ENCODE results near the gene SPATS2L.

Gene SPATS2L

GRCh38 chr2:200288670-200289429 lies 17.6 kb upstream of the SPATS2L start:
- in situ Hi-C loops (cut with MboI; ENCODE audit: low pct_unique_long_range_greater_than_20kb, low sequenced_read_pairs): no loop called here

GRCh38 chr2:200296118-200296517 lies 10.4 kb upstream of the SPATS2L start:
- in situ Hi-C loops (cut with MboI; ENCODE audit: low pct_unique_long_range_greater_than_20kb, low sequenced_read_pairs): no loop called here
- DNase-seq: no peak

More at GRCh38 chr2:200288670-200289429, 17.6 kb upstream of the SPATS2L start:
- DNase-seq: no peak

GRCh38 chr2:200297100-200297499 lies 9.4 kb upstream of the SPATS2L start:
- DNase-seq: no peak
- in situ Hi-C loops (cut with MboI; ENCODE audit: low pct_unique_long_range_greater_than_20kb, low sequenced_read_pairs): no loop called here

GRCh38 chr2:200297989-200298388 lies 8.5 kb upstream of the SPATS2L start:
- in situ Hi-C loops (cut with MboI; ENCODE audit: low pct_unique_long_range_greater_than_20kb, low sequenced_read_pairs): no loop called here
- no peak for DNase-seq

- DNase-seq: no peak
- in situ Hi-C loops (cut with MboI; ENCODE audit: low pct_unique_long_range_greater_than_20kb, low sequenced_read_pairs): no loop called here
Measured at GRCh38 chr2:200298816-200299215, 7.7 kb upstream of the SPATS2L start.

- DNase-seq: no peak
- in situ Hi-C loops (cut with MboI; ENCODE audit: low pct_unique_long_range_greater_than_20kb, low sequenced_read_pairs): no loop called here
Measured at GRCh38 chr2:200300065-200300464, 6.4 kb upstream of the SPATS2L start.

GRCh38 chr2:200300638-200301314 lies 5.7 kb upstream of the SPATS2L start:
- in situ Hi-C loops (cut with MboI; ENCODE audit: low pct_unique_long_range_greater_than_20kb, low sequenced_read_pairs): no loop called here
- DNase-seq: no peak

- DNase-seq: no peak
- in situ Hi-C loops (cut with MboI; ENCODE audit: low pct_unique_long_range_greater_than_20kb, low sequenced_read_pairs): no loop called here
Measured at GRCh38 chr2:200301953-200302858, 4.3 kb upstream of the SPATS2L start.

- in situ Hi-C loops (cut with MboI; ENCODE audit: low pct_unique_long_range_greater_than_20kb, low sequenced_read_pairs): no loop called here
- DNase-seq: no peak
Measured at GRCh38 chr2:200302940-200303727, 3.4 kb upstream of the SPATS2L start.

GRCh38 chr2:200305797-200306195 lies 697 bp upstream of the SPATS2L start:
- no peak for DNase-seq
- in situ Hi-C loops (cut with MboI; ENCODE audit: low pct_unique_long_range_greater_than_20kb, low sequenced_read_pairs): no loop called here

- peak; percentile 44 for DNase-seq
- in situ Hi-C loops (cut with MboI; ENCODE audit: low pct_unique_long_range_greater_than_20kb, low sequenced_read_pairs): no loop called here
Measured at GRCh38 chr2:200306931-200307723, 634 bp downstream of the SPATS2L start.

GRCh38 chr2:200307724-200308545 lies 1.4 kb downstream of the SPATS2L start:
- DNase-seq: peak; percentile 32
- in situ Hi-C loops (cut with MboI; ENCODE audit: low pct_unique_long_range_greater_than_20kb, low sequenced_read_pairs): no loop called here

GRCh38 chr2:200308546-200309295 lies 2.2 kb downstream of the SPATS2L start:
- in situ Hi-C loops (cut with MboI; ENCODE audit: low pct_unique_long_range_greater_than_20kb, low sequenced_read_pairs): no loop called here
- no peak for DNase-seq

GRCh38 chr2:200309296-200310049 lies 3.0 kb downstream of the SPATS2L start:
- in situ Hi-C loops (cut with MboI; ENCODE audit: low pct_unique_long_range_greater_than_20kb, low sequenced_read_pairs): no loop called here
- no peak for DNase-seq

- in situ Hi-C loops (cut with MboI; ENCODE audit: low pct_unique_long_range_greater_than_20kb, low sequenced_read_pairs): no loop called here
- DNase-seq: no peak
Measured at GRCh38 chr2:200310545-200310971, 4.1 kb downstream of the SPATS2L start.

- in situ Hi-C loops (cut with MboI; ENCODE audit: low pct_unique_long_range_greater_than_20kb, low sequenced_read_pairs): no loop called here
- no peak for DNase-seq
Measured at GRCh38 chr2:200311139-200311538, 4.6 kb downstream of the SPATS2L start.

Measured in KBM-7 (cell line).